Measurements from ENCODE around the gene RAP1GAP2.
A peak's percentile ranks its signal among the peaks of the same experiment; 100 is the strongest.
"Not testable (repeated sequence)": the region's sequence is repeated elsewhere in the genome, so short reads cannot be mapped to it uniquely, and the experiment has no call there.

RAP1GAP2 gene

DNA sequence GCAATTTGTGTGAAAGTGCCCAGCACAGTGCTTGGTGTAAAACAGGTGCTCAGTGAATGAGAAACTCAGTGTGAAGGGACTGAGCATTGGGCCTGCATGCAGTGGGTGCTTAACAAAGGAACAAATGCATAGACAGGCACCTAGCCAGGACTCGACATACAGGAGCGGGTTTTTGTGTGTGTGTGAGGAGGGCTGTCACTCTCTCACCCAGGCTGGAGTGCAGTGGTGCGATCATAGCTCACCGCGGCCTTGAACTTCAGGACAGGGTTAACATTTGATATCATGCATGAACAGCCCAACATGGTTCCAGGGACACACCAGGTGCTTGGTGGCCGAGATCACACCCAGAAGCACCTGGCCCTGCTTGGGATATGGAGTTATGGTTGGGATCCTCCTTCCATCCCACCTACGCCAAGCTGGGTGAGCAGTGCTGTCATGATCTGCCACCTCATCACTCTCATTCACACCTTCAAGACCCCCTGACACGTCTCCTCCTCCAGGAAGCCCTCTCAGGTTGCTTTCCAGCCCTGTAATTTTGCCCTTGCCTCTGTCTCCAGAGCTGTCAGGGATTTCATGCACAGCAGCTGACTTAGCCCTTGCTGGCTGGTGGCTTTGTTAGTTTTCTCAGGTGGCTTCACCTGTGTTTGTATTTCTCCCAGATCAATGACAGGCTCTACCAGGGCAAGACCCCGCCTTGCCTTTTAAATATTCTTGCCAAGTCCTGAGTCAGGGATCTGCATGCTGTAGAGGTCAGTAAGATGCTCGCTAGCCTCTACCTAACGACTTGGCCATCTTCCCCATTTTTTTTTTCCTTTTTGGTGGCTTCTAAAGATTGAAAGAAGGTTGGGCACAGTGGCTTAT is 200.8 kb downstream of the RAP1GAP2 start:
- DNase-seq (ENCODE audit: low read depth) = no peak

GRCh38 chr17:2998469-2998901 is 202.2 kb downstream of the RAP1GAP2 start:
- DNase-seq (ENCODE audit: low read depth) = not testable (repeated sequence)

DNA sequence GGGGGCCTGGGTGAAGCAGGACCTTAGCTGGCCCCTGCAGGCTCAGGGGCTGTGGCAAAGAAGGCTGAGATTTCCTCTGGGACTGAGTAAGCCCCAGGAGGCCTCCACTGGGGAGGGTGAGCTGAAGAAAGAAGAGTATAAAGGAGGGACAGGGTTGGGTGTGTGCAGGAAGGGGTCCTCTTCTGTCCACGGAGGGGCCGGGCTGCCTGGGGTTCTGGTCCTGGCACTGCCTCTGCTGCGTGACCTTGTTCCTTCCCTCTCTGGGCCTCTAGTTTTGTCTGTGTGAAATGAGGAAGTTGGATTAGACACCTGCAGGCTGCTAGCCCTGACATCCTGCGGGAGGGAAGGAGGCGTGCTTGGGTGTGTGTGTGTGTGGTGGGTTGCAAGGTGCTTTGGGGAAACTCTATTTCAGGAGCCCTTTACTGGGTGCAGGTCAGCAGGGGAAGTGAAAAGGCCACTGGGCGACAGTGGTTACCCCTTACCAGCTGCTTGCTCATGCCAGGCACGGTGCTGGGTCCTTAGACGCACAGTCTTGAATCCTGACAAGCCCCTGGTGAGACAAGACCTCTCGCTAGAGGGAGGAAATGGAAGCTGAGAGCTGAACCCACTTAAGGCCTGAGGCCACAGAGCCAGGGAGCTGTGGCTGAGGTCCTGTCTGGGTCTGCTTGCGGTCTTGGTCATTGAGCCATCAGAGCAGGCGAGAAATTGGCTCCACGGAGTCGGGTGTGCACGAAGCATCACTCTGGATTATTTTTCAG is 206.5 kb downstream of the RAP1GAP2 start:
- no peak for DNase-seq (ENCODE audit: low read depth)

DNA sequence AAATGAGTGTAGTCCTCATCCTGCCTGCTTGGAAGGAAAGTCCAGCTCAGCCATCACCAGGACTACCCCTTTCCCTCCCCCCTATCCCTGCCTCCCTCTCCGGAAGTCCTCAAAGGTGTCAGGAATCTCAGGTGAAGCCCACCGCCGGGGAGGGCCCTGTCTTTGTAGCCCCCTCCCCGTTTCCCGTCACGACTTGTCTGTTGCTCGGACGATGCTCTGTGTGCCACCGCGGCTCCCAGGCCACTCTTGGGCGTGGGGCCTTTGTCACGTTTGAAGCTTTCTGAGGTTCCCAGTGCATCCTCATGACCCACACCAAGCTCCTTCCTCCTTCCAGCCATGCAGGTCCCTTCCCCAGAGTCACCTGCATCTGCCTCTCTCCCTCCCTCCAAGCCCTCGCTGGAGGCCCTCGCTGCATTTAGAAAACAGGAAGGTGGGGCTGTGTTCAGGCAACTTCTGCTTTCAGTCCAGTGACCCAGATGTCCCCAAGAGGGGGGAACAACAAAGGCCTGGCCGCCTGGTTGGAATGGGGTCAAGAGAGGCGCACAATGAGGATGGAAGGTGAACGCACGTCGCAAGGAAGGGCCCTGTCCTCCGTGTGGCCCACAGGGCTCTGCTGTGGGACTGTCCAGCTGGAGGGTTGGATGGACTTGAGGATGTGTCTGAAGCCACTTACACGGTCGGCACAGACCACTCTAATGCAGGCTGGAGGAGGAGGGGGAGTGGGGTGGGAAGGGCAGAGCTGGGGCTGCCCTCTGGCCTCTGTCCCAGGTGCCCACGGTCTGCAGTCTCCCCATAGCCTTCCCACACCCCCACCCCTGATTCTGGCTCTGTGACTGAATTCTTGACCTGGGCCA is 207.3 kb downstream of the RAP1GAP2 start:
- DNase-seq (ENCODE audit: low read depth) = no peak

DNA sequence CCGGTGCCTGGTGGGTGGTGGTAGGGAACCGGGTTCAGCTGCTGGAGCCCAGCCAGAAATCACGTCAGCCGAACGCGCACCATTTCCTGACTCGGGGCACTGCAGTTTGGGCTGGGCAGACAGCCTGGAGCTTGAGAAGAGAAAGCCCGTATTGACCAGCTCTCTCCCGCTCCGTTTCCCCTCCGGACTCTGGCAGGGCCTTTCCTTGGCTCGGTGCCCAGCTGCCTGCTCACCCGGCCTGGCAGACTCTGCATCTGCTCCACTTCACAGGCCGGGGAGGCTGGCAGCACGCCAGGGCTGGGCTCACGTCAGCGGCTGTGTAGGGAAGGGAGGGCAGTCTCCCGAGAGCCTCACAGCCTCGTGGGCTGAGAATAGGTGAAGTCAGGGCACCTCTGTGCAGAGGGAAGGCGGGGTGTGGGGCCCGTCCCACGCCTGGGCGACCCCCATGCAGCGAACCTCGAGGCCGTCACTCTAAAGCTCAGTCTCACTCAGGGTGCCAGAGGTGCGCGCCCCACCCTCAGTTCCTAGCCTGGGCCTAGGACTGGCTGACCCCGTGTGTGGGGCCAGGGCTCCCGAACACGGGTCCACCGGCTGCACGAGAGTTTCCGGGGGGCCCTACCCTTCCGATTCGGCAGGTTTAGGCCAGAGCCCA is 208.0 kb downstream of the RAP1GAP2 start:
- peak; percentile 21 for DNase-seq (ENCODE audit: low read depth)

DNA sequence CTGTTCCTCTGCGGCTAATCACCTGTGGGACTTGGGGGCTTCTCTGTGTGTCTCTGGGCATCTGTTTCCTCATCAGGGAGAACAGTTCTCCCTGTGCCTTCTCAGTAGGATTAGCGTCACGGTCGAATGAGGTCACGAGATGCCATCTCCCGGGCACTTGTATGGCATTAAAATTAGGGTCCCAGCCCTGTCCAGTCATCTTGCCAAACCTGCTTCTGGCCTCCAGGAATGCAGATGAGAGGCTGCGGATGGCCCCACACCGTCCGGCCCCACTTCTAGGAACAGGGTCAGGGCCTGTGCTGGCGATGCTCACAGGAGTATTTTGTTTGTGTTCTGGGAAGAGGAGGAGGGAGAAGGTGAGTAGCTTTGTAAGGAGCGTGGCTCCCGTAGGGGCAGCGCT is 208.7 kb downstream of the RAP1GAP2 start:
- DNase-seq (ENCODE audit: low read depth) = no peak

DNA sequence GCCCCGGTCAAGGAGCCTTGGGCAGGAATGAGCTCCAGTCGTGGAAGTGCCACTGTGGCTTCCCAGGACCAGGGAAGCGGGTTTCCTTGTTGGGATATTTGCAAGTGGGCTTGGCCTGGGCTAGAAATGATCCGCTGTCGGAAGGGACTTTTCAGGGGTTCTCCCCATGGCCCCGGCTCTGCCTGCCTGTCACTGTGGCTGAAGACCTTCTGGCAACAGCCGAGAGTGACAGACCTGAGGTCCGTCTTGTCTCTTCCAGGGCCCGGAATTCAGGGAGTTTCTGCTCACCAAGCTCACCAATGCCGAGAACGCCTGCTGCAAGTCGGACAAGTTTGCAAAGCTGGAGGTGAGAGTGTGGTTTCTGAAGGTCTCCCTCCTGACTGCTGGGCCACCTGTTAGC is 209.5 kb downstream of the RAP1GAP2 start:
- no peak for DNase-seq (ENCODE audit: low read depth)

DNA sequence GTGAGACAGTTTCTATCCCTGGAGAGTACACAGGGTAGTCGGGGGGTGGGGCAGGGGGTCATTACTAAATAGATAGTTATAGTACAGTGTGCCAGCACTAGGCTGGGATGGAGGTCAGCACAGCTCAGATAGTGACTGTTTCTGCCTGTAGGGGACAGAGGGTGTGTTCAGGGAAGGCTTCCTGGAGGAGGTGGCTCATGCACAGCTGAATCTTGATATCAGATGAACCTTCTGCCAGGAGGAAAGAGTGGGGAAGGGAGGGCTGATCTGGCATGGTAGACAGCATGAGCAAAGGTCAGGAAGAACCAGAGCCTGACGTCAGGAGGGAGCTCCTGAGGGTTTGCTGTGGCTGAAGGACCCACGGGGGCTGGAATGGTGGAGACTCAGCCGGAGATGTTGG is 210.6 kb downstream of the RAP1GAP2 start:
- DNase-seq (ENCODE audit: low read depth) = no peak

- DNase-seq (ENCODE audit: low read depth) = no peak
Measured at GRCh38 chr17:3007651-3008121, 211.4 kb downstream of the RAP1GAP2 start.

DNA sequence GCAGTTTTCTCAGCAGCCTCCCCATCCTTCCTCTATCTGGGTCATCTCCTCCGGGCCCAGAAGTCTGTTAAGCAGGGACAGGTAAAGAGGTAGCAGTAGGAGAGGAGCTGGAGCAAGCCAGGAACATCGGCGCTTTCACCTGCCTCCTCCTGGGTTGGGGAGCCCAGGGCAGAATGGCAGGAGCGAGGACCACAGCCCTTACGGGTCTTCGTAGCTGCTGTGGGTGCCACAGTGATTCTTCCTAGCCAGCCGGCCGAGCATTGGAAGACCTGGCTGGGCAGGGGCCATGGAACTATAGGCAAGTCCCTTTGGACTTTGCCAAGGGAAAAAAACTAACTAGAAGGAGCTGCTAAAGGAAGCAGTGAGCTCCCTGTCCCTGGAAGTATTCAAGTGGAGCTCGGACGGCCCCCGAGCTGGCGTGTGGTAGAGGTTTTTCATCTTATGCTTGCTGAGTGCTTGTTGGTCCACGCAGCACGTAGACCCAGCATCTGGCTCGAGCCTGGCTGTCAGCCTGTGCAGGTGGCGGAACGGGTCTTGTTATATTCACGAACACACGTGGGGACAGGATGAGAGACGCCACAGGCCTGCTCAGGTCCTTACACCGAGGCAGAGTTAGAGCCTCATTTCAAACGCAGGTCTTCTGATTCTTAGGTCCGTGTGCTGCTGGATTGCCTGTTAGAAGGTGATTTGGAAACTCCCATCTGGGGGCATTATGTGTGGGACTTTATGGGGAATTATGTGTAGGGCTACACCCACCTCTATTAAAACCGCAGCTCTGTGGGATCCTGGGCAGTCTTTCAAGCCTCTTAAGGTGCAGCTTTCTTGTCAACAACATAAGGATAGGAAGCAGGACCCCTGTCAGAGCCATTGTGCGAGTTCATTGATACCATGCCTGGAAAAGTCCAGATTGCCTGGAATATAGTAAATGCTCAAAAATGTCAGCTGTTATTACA is 212.4 kb downstream of the RAP1GAP2 start:
- DNase-seq (ENCODE audit: low read depth) = no peak

- DNase-seq (ENCODE audit: low read depth) = no peak
Measured at GRCh38 chr17:3009411-3009920, 213.2 kb downstream of the RAP1GAP2 start.

DNA sequence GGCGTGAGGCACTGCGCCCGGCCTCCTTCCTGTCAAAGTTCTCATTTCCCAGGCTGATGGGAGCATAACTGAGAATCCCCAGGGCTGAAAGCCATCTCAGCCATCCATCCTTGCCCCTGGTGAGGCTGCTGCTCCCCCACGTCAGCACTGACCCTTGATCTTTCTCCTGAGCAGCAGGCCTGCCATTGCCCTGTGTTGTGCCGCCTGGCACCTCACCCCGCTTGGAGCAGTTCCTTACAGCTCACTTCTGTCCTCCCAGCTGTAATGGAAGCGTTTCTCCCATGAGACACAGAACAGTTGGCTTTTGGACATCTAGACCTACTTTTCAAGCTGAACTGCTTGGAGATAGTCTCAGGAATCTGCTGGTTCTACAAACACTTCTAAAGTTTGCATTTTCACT is 215.7 kb downstream of the RAP1GAP2 start:
- no peak for DNase-seq (ENCODE audit: low read depth)

DNA sequence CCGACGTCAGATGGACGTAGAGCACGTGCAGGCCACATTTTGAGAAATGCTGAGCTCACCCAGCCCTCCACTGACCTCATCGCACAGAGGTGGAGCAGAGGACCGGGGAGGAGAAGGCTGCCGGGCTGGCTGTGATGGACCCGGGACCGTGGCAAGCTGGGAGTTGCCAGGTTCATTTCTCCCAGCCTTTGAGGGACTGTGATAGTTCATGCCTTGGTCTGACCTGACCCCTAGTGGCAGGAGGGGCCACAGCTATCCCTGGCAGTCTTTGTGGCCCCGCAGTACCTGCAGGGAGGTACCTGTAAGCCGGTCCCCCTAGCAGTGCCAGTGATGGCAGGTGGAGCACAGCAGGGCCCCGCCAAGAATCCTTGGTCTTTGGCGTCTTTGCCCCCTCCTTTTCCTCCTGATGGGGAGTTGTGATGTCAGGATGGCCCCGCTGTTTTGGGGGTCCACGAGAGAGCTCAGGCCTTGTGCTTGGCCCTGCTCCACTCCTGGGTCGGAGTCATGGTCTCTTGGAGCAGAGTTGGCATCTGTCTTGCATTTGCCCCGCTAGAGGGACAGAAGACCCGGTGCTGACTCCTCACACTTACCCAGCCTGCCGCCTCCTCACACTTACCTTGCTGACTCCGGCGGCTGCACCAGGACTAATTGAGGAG is 216.8 kb downstream of the RAP1GAP2 start:
- DNase-seq (ENCODE audit: low read depth) = peak; percentile 11

- DNase-seq (ENCODE audit: low read depth) = no peak
Measured at GRCh38 chr17:3015890-3016289, 219.7 kb downstream of the RAP1GAP2 start.

DNA sequence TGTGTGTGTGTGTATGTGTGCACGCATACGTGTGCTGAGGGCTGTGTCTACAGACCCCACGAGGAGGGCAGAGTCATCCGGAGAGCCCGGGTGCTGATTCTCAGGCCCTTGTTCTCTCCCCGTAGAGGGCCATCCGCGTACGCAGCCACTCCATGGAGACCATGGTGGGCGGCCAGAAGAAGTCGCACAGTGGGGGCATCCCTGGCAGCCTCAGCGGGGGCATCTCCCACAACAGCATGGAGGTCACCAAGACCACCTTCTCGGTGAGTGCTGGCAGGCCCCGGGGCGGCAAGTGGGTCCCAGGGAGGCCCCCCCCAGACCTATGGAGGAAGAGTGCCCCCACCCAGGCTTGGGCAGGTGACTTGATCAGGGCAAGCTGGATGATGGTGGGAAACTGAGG is 221.7 kb downstream of the RAP1GAP2 start:
- DNase-seq (ENCODE audit: low read depth) = no peak

DNA sequence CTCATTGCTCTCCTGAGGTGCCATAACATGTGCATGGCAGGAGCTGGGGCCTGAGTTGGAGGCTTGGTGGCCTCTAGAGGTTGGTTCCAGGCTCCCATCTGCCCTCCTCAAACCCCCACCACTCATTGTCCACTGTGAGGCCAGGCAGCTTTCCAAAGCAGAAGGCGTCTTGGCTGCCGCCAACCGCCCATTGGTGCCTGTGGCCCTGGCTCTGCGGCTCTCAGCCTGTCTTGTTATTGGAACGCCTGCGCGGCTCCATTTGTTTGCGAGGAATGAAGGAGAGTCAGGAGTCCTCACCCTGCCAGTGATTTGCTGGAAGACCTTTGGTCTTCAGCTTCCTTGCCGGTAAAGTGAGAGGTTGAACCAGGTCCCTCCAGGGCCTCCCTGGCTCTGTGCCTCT is 223.5 kb downstream of the RAP1GAP2 start:
- DNase-seq (ENCODE audit: low read depth) = no peak

- DNase-seq (ENCODE audit: low read depth) = no peak
Measured at GRCh38 chr17:3020381-3020780, 224.1 kb downstream of the RAP1GAP2 start.

DNA sequence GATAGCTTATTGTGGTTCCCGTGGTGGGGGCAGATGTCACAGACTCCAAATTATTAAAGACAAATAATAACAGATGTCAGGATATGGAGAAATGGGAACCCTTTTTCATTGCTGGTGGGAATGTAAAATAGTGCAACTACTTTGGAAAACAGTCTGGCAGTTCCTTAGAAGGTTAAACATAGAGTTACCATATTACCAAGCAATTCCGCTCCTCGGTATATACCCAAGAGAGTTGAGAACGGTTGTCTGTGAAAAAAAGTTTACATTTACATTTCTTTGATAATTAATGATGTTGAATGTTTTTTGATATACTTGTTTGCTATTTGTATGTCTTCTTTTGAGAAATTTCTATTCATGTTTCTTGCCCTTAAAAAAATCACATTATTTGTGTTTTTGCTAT is 226.0 kb downstream of the RAP1GAP2 start:
- no peak for DNase-seq (ENCODE audit: low read depth)

- DNase-seq (ENCODE audit: low read depth) = no peak
Measured at GRCh38 chr17:3024346-3024745, 228.1 kb downstream of the RAP1GAP2 start.
